Gastrocnemius medialis (tissue), 4 donors: ENCODE results near the gene WDR5. TPM values are rescaled to one million over a fixed set of nuclear protein-coding genes. Genes with fewer than 3 reads are reported as not detected.

Experiments used
- ATAC-seq, 2 donors: fragments of 150-250 bp; one replicate each; pipeline ENCODE4 v1.9.1; 2016
- DNase-seq, 2 donors: peaks; one replicate each; pipeline ENCODE4 v3.0.0-alpha.2; 2019
- H3K27ac ChIP-seq, 4 donors: fragments of 200-600 bp; sonication (generic); 1 replicate in 1 of 4; 2 replicates in 3 of 4; pipeline ENCODE4 v1.5.1; 2016 to 2018; ENCODE audit warnings: mild to moderate bottlenecking in 2 of 4, moderate library complexity in 1 of 4
- H3K27me3 ChIP-seq, 3 donors: fragments of 200-600 bp; sonication (generic) in 2 of 3; 1 replicate in 1 of 3; 2 replicates in 2 of 3; pipeline versions ENCODE4 v1.5.1 to v1.6.0; 2016 to 2019; ENCODE audit warnings: mild to moderate bottlenecking in 1 of 3, moderate library complexity in 1 of 3
- H3K36me3 ChIP-seq, 2 donors: fragments of 200-600 bp; sonication (generic) in 1 of 2; one replicate each; pipeline ENCODE4 v1.5.1; 2017 to 2018
- H3K4me1 ChIP-seq, 2 donors: fragments of 200-600 bp; sonication (generic) in 1 of 2; one replicate each; pipeline ENCODE4 v1.5.1; 2016 to 2017; ENCODE audit warnings: mild to moderate bottlenecking in 2 of 2
- H3K4me3 ChIP-seq, 4 donors: fragments of 200-600 bp; sonication (generic) in 3 of 4; 1 replicate in 1 of 4; 2 replicates in 3 of 4; pipeline ENCODE4 v1.5.1; 2016 to 2019; ENCODE audit warnings: mild to moderate bottlenecking in 2 of 4
- H3K9me3 ChIP-seq, 3 donors: fragments of 200-600 bp; sonication (generic) in 2 of 3; 1 replicate in 1 of 3; 2 replicates in 2 of 3; pipeline ENCODE4 v1.5.1; 2016 to 2019
- POLR2A ChIP-seq, 2 donors: fragments of 450-650 bp; IDR thresholded peaks; one replicate each; pipeline ENCODE4 v1.6.1; 2017; ENCODE audit warnings: antibody characterized with exemption in 2 of 2, mild to moderate bottlenecking in 2 of 2, moderate library complexity in 2 of 2
- in situ Hi-C, 4 donors: fragments of 200-750 bp; cut with MboI; loops; one replicate each; pipeline versions ENCODE4 v1.15.0 to v1.8.0; 2017; ENCODE audit warnings: low sequenced_read_pairs in 4 of 4
- intact Hi-C: fragments of 100-400 bp; cut with DNase I; formaldehyde crosslinking; loops from one replicate; pipeline ENCODE4 v1.15.1; 2023; ENCODE audit warnings: low total_unique reads
- total RNA-seq, 4 donors: library from RNA; depleted of rRNA; stranded (reverse); fragments of >200 nt; gene quantifications; one replicate each; pipeline versions ENCODE4 v1.1.0 to v1.2.3, GENCODE V29; 2016
- TF ChIP-seq, protein P1 (sequence below), 5 experiments: fragments of 450-650 bp in 3 of 5; fragments of 200-600 bp in 2 of 5; sonication (generic) in 2 of 5; IDR thresholded peaks in 4 of 5; conservative IDR thresholded peaks in 1 of 5; 1 replicate in 4 of 5; 2 replicates in 1 of 5; pipeline ENCODE4 v1.5.1; 2016 to 2019; ENCODE audit warnings: antibody characterized with exemption in 5 of 5, mild to moderate bottlenecking in 3 of 5, moderate library complexity in 3 of 5

Gene WDR5
- total RNA-seq, 4 donors from 2014 or later, result 19.8 to 39.3 (median 31.9) TPM

DNA sequence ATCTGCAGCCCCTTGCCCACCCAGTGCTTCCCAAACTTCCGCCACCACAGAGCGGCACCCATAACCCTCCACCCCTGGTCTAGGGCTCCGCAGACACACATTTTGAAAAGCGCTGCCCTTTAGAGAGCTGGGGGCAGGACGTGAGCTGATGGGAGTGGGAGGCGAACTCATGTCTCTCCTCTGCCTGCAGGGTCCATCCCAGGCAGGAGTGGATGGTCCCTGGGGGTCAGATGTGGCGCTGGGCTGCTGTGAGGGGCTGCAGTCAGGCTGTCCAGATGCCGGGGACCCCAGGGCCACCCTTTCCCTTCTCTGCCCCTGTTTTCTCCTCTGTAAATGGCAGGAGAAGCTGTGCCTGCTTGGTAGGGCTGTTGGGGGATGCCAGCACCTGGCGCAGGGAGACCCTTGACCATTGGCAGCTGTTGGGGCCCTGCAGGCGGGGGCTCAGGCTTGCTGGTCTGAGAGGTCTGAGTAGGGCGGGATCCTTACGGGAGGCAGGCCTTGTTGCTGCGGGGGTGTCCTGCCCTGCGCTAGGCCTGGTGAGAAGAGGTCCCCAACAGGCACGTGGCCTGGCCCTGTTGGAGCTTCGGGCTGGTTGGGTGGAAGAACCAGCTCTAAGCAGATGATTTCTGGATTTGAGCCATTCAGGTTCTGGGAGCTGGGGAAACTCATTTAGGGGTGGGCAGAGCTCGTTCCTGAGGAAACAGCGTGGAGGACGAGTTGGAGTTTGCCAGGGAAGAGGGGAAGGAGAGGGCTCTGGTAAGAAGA is 38.8 kb downstream of the WDR5 start:
- no peaks in the 10 kb centered on the region for H3K36me3 ChIP-seq
- no peak for TF ChIP-seq POLR2A (IDR thresholded peaks at IDR 0.05)
- TF ChIP-seq, protein P1, sequence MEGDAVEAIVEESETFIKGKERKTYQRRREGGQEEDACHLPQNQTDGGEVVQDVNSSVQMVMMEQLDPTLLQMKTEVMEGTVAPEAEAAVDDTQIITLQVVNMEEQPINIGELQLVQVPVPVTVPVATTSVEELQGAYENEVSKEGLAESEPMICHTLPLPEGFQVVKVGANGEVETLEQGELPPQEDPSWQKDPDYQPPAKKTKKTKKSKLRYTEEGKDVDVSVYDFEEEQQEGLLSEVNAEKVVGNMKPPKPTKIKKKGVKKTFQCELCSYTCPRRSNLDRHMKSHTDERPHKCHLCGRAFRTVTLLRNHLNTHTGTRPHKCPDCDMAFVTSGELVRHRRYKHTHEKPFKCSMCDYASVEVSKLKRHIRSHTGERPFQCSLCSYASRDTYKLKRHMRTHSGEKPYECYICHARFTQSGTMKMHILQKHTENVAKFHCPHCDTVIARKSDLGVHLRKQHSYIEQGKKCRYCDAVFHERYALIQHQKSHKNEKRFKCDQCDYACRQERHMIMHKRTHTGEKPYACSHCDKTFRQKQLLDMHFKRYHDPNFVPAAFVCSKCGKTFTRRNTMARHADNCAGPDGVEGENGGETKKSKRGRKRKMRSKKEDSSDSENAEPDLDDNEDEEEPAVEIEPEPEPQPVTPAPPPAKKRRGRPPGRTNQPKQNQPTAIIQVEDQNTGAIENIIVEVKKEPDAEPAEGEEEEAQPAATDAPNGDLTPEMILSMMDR (IDR thresholded peaks at IDR 0.05 in 4 of 5, conservative IDR thresholded peaks at IDR 0.05 in 1 of 5), result no peak
- no peak overlapping the region for H3K27ac ChIP-seq
- no peak for DNase-seq
- no peak for ATAC-seq
- in situ Hi-C loops (loop anchor here in 1 of 4 donors (25.0 kb wide), 1 partner anchor 138 kb away; no protein-coding TSS in a partner anchor), intact Hi-C loops (no loop called here)
- no peaks in the 10 kb centered on the region for H3K27me3 ChIP-seq
- peaks cover 22 to 32% of the 10 kb centered on the region in 2 donors for H3K4me1 ChIP-seq
- no peak overlapping the region for H3K4me3 ChIP-seq
- H3K9me3 ChIP-seq, result no peaks in the 10 kb centered on the region

- intact Hi-C loops, result no loop called here
Measured at GRCh38 chr9:134175291-134175807, 39.5 kb downstream of the WDR5 start.

GRCh38 chr9:134175808-134176598 is 40.1 kb downstream of the WDR5 start:
- Histone ChIP-seq H3K4me1 (peaks cover 22 to 32% of the 10 kb centered on the region in 2 donors), H3K9me3 (no peaks in the 10 kb centered on the region), H3K4me3 (peak overlapping the region in 3 of 4 donors; percentile 14 to 42 (median 32)), H3K36me3 (no peaks in the 10 kb centered on the region), H3K27ac (no peak overlapping the region), H3K27me3 (no peaks in the 10 kb centered on the region)
- intact Hi-C loops (no loop called here), in situ Hi-C loops (loop anchor here in 1 of 4 donors (25.0 kb wide), 1 partner anchor 136 kb away; no protein-coding TSS in a partner anchor)
- ATAC-seq, result peak; percentile 46 to 56
- no peak for TF ChIP-seq POLR2A (IDR thresholded peaks at IDR 0.05)
- TF ChIP-seq, protein P1 (IDR thresholded peaks at IDR 0.05 in 4 of 5, conservative IDR thresholded peaks at IDR 0.05 in 1 of 5), result peak; percentile 41 to 65 (median 58)
- peak in 1 of 2 donors; percentile 64 for DNase-seq

More at GRCh38 chr9:134175291-134175807, 39.5 kb downstream of the WDR5 start:
- Histone ChIP-seq H3K9me3 (no peaks in the 10 kb centered on the region), H3K27me3 (no peaks in the 10 kb centered on the region), H3K27ac (no peak overlapping the region), H3K4me1 (peaks cover 22 to 32% of the 10 kb centered on the region in 2 donors), H3K36me3 (no peaks in the 10 kb centered on the region), H3K4me3 (no peak overlapping the region)
- TF ChIP-seq, protein P1 (IDR thresholded peaks at IDR 0.05 in 4 of 5, conservative IDR thresholded peaks at IDR 0.05 in 1 of 5), result no peak
- no peak for TF ChIP-seq POLR2A (IDR thresholded peaks at IDR 0.05)
- ATAC-seq, result peak in 1 of 2 donors; percentile 17
- no peak for DNase-seq
- in situ Hi-C loops, result loop anchor here in 1 of 4 donors (25.0 kb wide), 1 partner anchor 137 kb away; no protein-coding TSS in a partner anchor

DNA sequence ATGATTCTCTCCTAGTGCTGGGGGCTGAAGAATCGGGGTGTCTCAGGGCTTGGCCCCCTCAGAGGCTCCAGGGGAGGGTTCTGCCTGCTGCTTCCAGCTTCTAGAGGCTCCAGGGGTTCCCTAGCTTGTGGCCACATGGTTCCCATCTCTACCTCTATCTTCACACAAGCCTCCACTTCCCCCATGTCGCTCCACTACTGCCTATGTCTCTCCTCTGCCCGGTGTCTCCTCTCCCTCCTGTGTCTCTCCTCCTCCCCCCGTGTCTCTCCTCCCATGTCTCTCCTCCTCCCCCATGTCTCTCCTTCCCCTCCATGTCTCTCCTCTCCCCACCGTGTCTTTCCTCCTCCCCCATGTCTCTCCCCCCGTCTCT is 40.7 kb downstream of the WDR5 start:
- intact Hi-C loops (no loop called here), in situ Hi-C loops (loop anchor here in 1 of 4 donors (25.0 kb wide), 1 partner anchor 136 kb away; no protein-coding TSS in a partner anchor)
- Histone ChIP-seq H3K4me1 (peaks cover 22 to 32% of the 10 kb centered on the region in 2 donors), H3K4me3 (no peak overlapping the region), H3K27me3 (no peaks in the 10 kb centered on the region), H3K36me3 (no peaks in the 10 kb centered on the region), H3K27ac (no peak overlapping the region), H3K9me3 (no peaks in the 10 kb centered on the region)
- TF ChIP-seq POLR2A (IDR thresholded peaks at IDR 0.05), result no peak
- TF ChIP-seq, protein P1 (IDR thresholded peaks at IDR 0.05 in 4 of 5, conservative IDR thresholded peaks at IDR 0.05 in 1 of 5), result no peak
- DNase-seq (no peak), ATAC-seq (no peak)
